Vagina (tissue), 2 donors: ENCODE results near the gene ELFN2.

Experiments
- POLR2AphosphoS5 ChIP-seq, 2 donors: sonication (generic); formaldehyde crosslinking; IDR thresholded peaks; one replicate each; pipeline ENCODE4 v1.9.0; 2017; ENCODE audit warnings: antibody characterized with exemption in 2 of 2, mild to moderate bottlenecking in 2 of 2, low read depth in 1 of 2; ENCODE audit not compliant: insufficient read depth in 1 of 2
- TF ChIP-seq, protein P1 (sequence below), 3 experiments: fragments of 450-650 bp in 2 of 3; fragments of 200-600 bp in 1 of 3; sonication (generic) in 1 of 3; IDR thresholded peaks; one replicate each; pipeline ENCODE4 v1.5.1; 2017 to 2019; ENCODE audit warnings: antibody characterized with exemption in 3 of 3, mild to moderate bottlenecking in 2 of 3, moderate library complexity in 2 of 3

DNA sequence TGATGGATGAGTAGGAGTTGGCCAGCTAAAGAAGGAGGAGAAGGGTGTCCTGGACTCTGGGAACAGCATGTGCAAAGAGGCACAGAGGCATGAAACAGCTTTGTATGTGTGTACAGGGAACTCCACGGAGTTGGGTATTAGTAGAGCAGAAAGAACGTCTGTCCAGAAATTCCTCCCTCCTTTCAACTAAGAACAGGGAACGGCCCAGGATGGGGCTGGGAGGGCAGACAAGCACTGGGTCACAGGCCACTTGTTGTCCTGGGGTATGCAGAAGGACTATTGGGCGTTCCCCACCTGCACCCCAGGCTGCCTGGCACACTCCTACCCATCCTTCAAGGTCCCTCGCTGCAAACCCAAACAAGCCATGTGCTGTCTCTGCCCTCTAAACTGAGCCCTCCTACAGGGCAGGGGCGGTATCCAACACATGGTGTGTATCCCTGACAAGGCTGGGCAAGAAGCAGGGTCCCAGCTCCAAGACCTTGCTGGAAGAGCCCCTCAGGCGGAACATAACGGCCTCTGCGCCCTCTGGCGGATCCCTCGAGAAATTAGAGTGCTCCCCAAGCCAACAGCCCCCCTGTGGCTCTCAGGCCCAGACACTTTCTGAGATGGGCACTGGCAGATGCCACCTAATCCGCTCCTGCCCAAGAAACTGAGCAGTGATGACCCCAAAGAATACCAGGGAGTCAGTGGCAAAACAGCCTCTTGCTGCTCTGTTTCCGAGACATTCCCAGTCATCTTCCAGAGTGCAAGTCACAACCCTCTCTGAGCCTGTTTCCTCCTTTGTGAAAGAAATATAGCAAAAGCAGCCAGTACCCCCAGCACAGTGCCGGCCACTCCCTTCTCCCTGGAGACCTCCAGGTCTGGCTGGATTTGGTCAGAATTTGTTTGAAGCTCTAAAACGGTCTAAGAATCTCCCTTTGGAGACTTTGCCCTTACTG, 1.6 kb upstream of the ELFN2 start:
- TF ChIP-seq, protein P1, sequence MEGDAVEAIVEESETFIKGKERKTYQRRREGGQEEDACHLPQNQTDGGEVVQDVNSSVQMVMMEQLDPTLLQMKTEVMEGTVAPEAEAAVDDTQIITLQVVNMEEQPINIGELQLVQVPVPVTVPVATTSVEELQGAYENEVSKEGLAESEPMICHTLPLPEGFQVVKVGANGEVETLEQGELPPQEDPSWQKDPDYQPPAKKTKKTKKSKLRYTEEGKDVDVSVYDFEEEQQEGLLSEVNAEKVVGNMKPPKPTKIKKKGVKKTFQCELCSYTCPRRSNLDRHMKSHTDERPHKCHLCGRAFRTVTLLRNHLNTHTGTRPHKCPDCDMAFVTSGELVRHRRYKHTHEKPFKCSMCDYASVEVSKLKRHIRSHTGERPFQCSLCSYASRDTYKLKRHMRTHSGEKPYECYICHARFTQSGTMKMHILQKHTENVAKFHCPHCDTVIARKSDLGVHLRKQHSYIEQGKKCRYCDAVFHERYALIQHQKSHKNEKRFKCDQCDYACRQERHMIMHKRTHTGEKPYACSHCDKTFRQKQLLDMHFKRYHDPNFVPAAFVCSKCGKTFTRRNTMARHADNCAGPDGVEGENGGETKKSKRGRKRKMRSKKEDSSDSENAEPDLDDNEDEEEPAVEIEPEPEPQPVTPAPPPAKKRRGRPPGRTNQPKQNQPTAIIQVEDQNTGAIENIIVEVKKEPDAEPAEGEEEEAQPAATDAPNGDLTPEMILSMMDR (IDR thresholded peaks at IDR 0.05), result peak in 1 of 3 experiments; percentile 24
- TF ChIP-seq POLR2AphosphoS5 (IDR thresholded peaks at IDR 0.05; ENCODE audit: insufficient read depth in 1 of 2, low read depth in 1 of 2), result no peak
